Measurements from ENCODE around the gene SPDYE16.
"Not testable (repeated sequence)": the region's sequence is repeated elsewhere in the genome, so short reads cannot be mapped to it uniquely, and the experiment has no call there.

DNA sequence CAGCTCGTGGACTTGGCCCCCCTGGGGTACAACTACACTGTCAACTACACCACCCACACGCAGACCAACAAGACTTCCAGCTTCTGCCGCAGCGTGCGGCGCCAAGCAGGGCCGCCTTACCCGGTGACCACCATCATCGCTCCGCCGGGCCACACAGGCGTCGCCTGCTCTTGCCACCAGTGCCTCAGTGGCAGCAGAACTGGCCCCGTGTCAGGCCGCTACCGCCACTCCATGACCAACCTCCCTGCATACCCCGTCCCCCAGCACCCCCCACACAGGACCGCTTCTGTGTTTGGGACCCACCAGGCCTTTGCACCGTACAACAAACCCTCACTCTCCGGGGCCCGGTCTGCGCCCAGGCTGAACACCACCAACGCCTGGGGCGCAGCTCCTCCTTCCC lies 60.4 kb downstream of the SPDYE16 start:
- TF ChIP-seq, protein P1, sequence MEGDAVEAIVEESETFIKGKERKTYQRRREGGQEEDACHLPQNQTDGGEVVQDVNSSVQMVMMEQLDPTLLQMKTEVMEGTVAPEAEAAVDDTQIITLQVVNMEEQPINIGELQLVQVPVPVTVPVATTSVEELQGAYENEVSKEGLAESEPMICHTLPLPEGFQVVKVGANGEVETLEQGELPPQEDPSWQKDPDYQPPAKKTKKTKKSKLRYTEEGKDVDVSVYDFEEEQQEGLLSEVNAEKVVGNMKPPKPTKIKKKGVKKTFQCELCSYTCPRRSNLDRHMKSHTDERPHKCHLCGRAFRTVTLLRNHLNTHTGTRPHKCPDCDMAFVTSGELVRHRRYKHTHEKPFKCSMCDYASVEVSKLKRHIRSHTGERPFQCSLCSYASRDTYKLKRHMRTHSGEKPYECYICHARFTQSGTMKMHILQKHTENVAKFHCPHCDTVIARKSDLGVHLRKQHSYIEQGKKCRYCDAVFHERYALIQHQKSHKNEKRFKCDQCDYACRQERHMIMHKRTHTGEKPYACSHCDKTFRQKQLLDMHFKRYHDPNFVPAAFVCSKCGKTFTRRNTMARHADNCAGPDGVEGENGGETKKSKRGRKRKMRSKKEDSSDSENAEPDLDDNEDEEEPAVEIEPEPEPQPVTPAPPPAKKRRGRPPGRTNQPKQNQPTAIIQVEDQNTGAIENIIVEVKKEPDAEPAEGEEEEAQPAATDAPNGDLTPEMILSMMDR (IDR thresholded peaks at IDR 0.05), result not testable (repeated sequence)
- not testable (repeated sequence) for TF ChIP-seq EP300, POLR2A (IDR thresholded peaks at IDR 0.05)
